HepG2 (cell line): ENCODE data around the gene SAA1. TPM values are rescaled to one million over a fixed set of nuclear protein-coding genes. Genes with fewer than 3 reads are reported as not detected.

ENCODE experiments used
- ATAC-seq: fragments of 200-7000 bp; cut with Tn5 transposase; 3 replicates; pipeline ENCODE4 v1.9.1; 2020; ENCODE audit warnings: mild to moderate bottlenecking, moderate library complexity
- BruUV-seq: library from RNA; stranded (reverse); fragments of 400-500 nt; replicated peaks from 2 replicates; lab custom pipeline; 2021; lab: Mats Ljungman, UMichigan
- CTCF ChIA-PET: fragments of 300-600 bp; formaldehyde crosslinking; extraction: SDS; loops from one replicate; lab custom pipeline; 2021; ENCODE audit warnings: low total read pairs, inconsistent platforms, low intra/inter-chr PET ratio; lab: Yijun Ruan, JAX
- POLR2A ChIA-PET: fragments of 350-600 bp; sonication (Branson Sonifier 250); formaldehyde crosslinking; loops from one replicate; lab custom pipeline; 2020; ENCODE audit warnings: antibody characterized with exemption, inconsistent platforms; lab: Yijun Ruan, JAX
- DNase-seq: peaks from one replicate; pipeline ENCODE4 v3.0.0-alpha.2; 2015; ENCODE audit warnings: low spot score
- FAIRE-seq: peaks from 3 replicates; lab custom pipeline; 2011; peaks lifted over from hg19 to GRCh38; lab: Jason Lieb, UNC
- H2AFZ ChIP-seq: one replicate; pipeline ENCODE4 v1.6.1; 2011; ENCODE audit warnings: low read length, inconsistent platforms
- H3K27ac ChIP-seq: fragments of 300-600 bp; 3 replicates; pipeline ENCODE4 v1.8.0; 2011; ENCODE audit warnings: mixed run types, mild to moderate bottlenecking, mixed read lengths, low read length, inconsistent platforms; ENCODE audit not compliant: insufficient read depth; ENCODE audit errors: extremely low read length
- H3K27me3 ChIP-seq, 2 experiments: fragments of 200-600 bp in 1 of 2; 2 replicates in 1 of 2; 3 replicates in 1 of 2; pipeline versions ENCODE4 v1.6.0 to v1.8.0; 2011; ENCODE audit warnings: low read length in 2 of 2, mild to moderate bottlenecking in 2 of 2, moderate library complexity in 2 of 2, inconsistent platforms in 1 of 2; ENCODE audit not compliant: insufficient read depth in 2 of 2, control insufficient read depth in 1 of 2
- H3K36me3 ChIP-seq, 2 experiments: fragments of 200-600 bp in 1 of 2; replicated peaks in 1 of 2; 2 replicates in 1 of 2; 3 replicates in 1 of 2; pipeline versions ENCODE4 v1.5.1 to v1.8.0; 2011; ENCODE audit warnings: low read length in 2 of 2, inconsistent platforms in 1 of 2; ENCODE audit not compliant: insufficient read depth in 2 of 2, control insufficient read depth in 1 of 2
- H3K4me1 ChIP-seq: 2 replicates; pipeline ENCODE4 v1.5.1; 2012; ENCODE audit warnings: low read length, inconsistent platforms; ENCODE audit not compliant: insufficient read depth
- H3K4me2 ChIP-seq: 2 replicates; pipeline ENCODE4 v1.6.0; 2011; ENCODE audit warnings: low read depth, low read length, inconsistent platforms
- H3K4me3 ChIP-seq, 3 experiments: fragments of 200-600 bp in 1 of 3; sonication (generic), shearing (Covaris generic) in 1 of 3; replicated peaks in 1 of 3; 2 replicates each; pipeline ENCODE4 v1.5.1; 2011 to 2016; ENCODE audit warnings: low read length in 3 of 3, inconsistent platforms in 2 of 3, low read depth in 2 of 3, mild to moderate bottlenecking in 2 of 3, control low read depth in 1 of 3, mixed read lengths in 1 of 3; ENCODE audit not compliant: insufficient read depth in 1 of 3
- H3K79me2 ChIP-seq: one replicate; pipeline ENCODE4 v1.6.1; 2011; ENCODE audit warnings: low read length, inconsistent platforms; ENCODE audit not compliant: insufficient read depth
- H3K9ac ChIP-seq: 2 replicates; pipeline ENCODE4 v1.6.0; 2011; ENCODE audit warnings: mild to moderate bottlenecking, low read depth, low read length, inconsistent platforms; ENCODE audit not compliant: insufficient read depth
- H3K9me3 ChIP-seq: 2 replicates; pipeline ENCODE4 v1.5.1; 2012; ENCODE audit warnings: mild to moderate bottlenecking, low read length
- H4K20me1 ChIP-seq: 2 replicates; pipeline ENCODE4 v1.6.0; 2011; ENCODE audit warnings: inconsistent platforms, mild to moderate bottlenecking, low read length, moderate library complexity; ENCODE audit not compliant: insufficient read depth
- IKZF1 ChIP-seq: fragments of 450-650 bp; IDR thresholded peaks from 2 replicates; pipeline ENCODE4 v1.7.1; 2016
- PAF1 ChIP-seq: IDR thresholded peaks from 2 replicates; pipeline ENCODE4 v1.6.1; 2016; ENCODE audit warnings: missing genetic modification reagents, missing compliant biosample characterization
- RBM39 ChIP-seq: fragments of 200-400 bp; formaldehyde crosslinking; IDR thresholded peaks from one replicate; pipeline ENCODE4 v1.6.1; 2018; ENCODE audit warnings: antibody characterized with exemption, mild to moderate bottlenecking, low read depth, low read length; ENCODE audit not compliant: poor library complexity, severe bottlenecking
- SAP130 ChIP-seq: IDR thresholded peaks from 2 replicates; pipeline ENCODE4 v1.6.1; 2016; ENCODE audit warnings: low read depth
- SIX1 ChIP-seq: sonication (generic); formaldehyde crosslinking; IDR thresholded peaks from 2 replicates; pipeline ENCODE4 v1.4.0; 2020; ENCODE audit warnings: missing genetic modification reagents, borderline replicate concordance
- SP140L ChIP-seq: sonication (generic); formaldehyde crosslinking; IDR thresholded peaks from 2 replicates; pipeline ENCODE4 v1.4.0; 2020; ENCODE audit warnings: missing genetic modification reagents, borderline replicate concordance
- ZBTB1 ChIP-seq: sonication (generic); formaldehyde crosslinking; IDR thresholded peaks from 2 replicates; pipeline ENCODE4 v1.4.0; 2020; ENCODE audit warnings: missing genetic modification reagents, borderline replicate concordance
- ZMYM4 ChIP-seq: sonication (generic); formaldehyde crosslinking; IDR thresholded peaks from 2 replicates; pipeline ENCODE4 v1.8.1; 2023; ENCODE audit warnings: mild to moderate bottlenecking, missing genetic modification reagents
- ZNF724P ChIP-seq: sonication (generic); formaldehyde crosslinking; IDR thresholded peaks from 2 replicates; pipeline ENCODE4 v1.8.0; 2022; ENCODE audit warnings: missing genetic modification reagents, borderline replicate concordance
- ZNF775 ChIP-seq: sonication (generic); formaldehyde crosslinking; IDR thresholded peaks from 2 replicates; pipeline ENCODE4 v1.4.0; 2020; ENCODE audit warnings: missing genetic modification reagents, mild to moderate bottlenecking, moderate library complexity, borderline replicate concordance
- ZSCAN30 ChIP-seq: sonication (generic); formaldehyde crosslinking; IDR thresholded peaks from 2 replicates; pipeline ENCODE4 v1.5.0; 2020; ENCODE audit warnings: mild to moderate bottlenecking, missing genetic modification reagents
- WGBS: methylation state at CpG from one replicate; pipeline ENCODE4 v1.1.6; 2017; ENCODE audit warnings: low lambda C conversion rate; 5-methylcytosine and 5-hydroxymethylcytosine counted together
- in situ Hi-C: cut with HindIII; loops from 2 replicates; pipeline ENCODE4 v1.10.0; 2017; ENCODE audit warnings: low pct_unique_long_range_greater_than_20kb; ENCODE audit not compliant: extremely low pct_ligation_motif_present
- intact Hi-C: fragments of 100-400 bp; cut with micrococcal nuclease; formaldehyde crosslinking; loops from one replicate; pipeline ENCODE4 v1.10.0; 2022; ENCODE audit not compliant: unreplicated experiment
- polyA plus RNA-seq, 8 experiments: library from polyadenylated mRNA; depleted of rRNA in 3 of 8; stranded (reverse) in 7 of 8; unstranded in 1 of 8; fragments of >200 nt; fragmentation: Illumina TruSeq in 4 of 8; extraction: Trizol in 4 of 8; gene quantifications; 2 replicates each; pipeline versions ENCODE4 v1.2.1 to v1.2.3, GENCODE V29; 2011 to 2016; ENCODE audit warnings: low read depth in 4 of 8, missing spikeins in 1 of 8, mixed read lengths in 1 of 8; ENCODE audit not compliant: insufficient read depth in 1 of 8
- total RNA-seq, 5 experiments: library from RNA; depleted of rRNA; stranded (reverse); fragments of >200 nt; fragmentation: Illumina TruSeq; extraction: Trizol; gene quantifications; 2 replicates each; pipeline ENCODE4 v1.2.3, GENCODE V29; 2016; ENCODE audit warnings: low read depth in 1 of 5
- TF ChIP-seq, protein P1 (sequence below): IDR thresholded peaks from 2 replicates; pipeline ENCODE4 v1.6.1; 2012; ENCODE audit warnings: low read depth, low read length, improper control_type of control experiment
- TF ChIP-seq, protein P2 (sequence below): IDR thresholded peaks from 2 replicates; pipeline ENCODE4 v1.6.1; 2016
- TF ChIP-seq, protein P3 (sequence below): sonication (generic); formaldehyde crosslinking; IDR thresholded peaks from 2 replicates; pipeline ENCODE4 v1.4.0; 2020; ENCODE audit warnings: mild to moderate bottlenecking, missing genetic modification reagents
- TF ChIP-seq, protein P4 (sequence below): IDR thresholded peaks from 2 replicates; pipeline ENCODE4 v1.4.0; 2020; ENCODE audit warnings: mild to moderate bottlenecking, missing genetic modification reagents
- TF ChIP-seq, protein P5 (sequence below): IDR thresholded peaks from 2 replicates; pipeline ENCODE4 v1.6.1; 2016; ENCODE audit warnings: mild to moderate bottlenecking

Gene SAA1
- total and polyA plus RNA-seq, 2 of the 13 experiments (the other 11 are each of a cell fraction or from before 2014, with no cell fraction given): not detected

DNA sequence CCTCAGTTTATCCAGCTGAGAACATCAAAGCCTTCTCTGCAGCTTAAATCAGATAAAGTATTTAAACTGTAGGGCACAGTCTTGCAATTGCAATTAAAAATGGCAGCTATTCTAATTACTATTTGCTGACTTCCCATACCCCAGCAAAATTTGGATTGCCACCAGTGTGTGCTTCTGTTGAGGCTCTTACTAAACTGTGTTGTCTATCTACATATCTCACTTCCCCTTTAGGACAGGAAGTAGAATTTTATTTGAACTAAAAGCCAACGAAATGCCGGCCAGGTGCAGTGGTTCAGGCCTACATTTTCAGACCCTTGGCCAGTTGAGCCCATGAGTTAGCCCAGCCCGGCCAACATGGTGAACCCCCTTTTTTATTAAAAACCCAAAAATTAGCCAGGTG lies 36.6 kb upstream of the SAA1 start:
- H3K9me3 ChIP-seq: no peaks in the 10 kb centered on the region
- no peak for DNase-seq
- TF ChIP-seq, protein P1, sequence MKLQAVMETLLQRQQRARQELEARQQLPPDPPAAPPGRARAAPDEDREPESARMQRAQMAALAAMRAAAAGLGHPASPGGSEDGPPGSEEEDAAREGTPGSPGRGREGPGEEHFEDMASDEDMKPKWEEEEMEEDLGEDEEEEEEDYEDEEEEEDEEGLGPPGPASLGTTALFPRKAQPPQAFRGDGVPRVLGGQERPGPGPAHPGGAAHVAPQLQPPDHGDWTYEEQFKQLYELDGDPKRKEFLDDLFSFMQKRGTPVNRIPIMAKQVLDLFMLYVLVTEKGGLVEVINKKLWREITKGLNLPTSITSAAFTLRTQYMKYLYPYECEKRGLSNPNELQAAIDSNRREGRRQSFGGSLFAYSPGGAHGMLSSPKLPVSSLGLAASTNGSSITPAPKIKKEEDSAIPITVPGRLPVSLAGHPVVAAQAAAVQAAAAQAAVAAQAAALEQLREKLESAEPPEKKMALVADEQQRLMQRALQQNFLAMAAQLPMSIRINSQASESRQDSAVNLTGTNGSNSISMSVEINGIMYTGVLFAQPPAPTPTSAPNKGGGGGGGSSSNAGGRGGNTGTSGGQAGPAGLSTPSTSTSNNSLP: no peak
- TF ChIP-seq ZNF775: no peak
- no peak for TF ChIP-seq SAP130 (CRISPR knock-in tag)
- no peak for TF ChIP-seq PAF1 (CRISPR knock-in tag)
- no peak for TF ChIP-seq RBM39
- TF ChIP-seq, protein P2, sequence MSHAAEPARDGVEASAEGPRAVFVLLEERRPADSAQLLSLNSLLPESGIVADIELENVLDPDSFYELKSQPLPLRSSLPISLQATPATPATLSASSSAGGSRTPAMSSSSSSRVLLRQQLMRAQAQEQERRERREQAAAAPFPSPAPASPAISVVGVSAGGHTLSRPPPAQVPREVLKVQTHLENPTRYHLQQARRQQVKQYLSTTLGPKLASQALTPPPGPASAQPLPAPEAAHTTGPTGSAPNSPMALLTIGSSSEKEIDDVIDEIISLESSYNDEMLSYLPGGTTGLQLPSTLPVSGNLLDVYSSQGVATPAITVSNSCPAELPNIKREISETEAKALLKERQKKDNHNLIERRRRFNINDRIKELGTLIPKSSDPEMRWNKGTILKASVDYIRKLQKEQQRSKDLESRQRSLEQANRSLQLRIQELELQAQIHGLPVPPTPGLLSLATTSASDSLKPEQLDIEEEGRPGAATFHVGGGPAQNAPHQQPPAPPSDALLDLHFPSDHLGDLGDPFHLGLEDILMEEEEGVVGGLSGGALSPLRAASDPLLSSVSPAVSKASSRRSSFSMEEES: no peak
- no peak for TF ChIP-seq SIX1 (CRISPR knock-in tag)
- no peak for TF ChIP-seq ZBTB1 (CRISPR knock-in tag)
- TF ChIP-seq ZNF724P (CRISPR knock-in tag): no peak
- TF ChIP-seq, protein P3, sequence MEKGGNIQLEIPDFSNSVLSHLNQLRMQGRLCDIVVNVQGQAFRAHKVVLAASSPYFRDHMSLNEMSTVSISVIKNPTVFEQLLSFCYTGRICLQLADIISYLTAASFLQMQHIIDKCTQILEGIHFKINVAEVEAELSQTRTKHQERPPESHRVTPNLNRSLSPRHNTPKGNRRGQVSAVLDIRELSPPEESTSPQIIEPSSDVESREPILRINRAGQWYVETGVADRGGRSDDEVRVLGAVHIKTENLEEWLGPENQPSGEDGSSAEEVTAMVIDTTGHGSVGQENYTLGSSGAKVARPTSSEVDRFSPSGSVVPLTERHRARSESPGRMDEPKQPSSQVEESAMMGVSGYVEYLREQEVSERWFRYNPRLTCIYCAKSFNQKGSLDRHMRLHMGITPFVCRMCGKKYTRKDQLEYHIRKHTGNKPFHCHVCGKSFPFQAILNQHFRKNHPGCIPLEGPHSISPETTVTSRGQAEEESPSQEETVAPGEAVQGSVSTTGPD (CRISPR knock-in tag): no peak
- TF ChIP-seq IKZF1: no peak
- TF ChIP-seq SP140L: no peak
- TF ChIP-seq ZMYM4 (CRISPR knock-in tag): no peak
- TF ChIP-seq ZSCAN30 (CRISPR knock-in tag): no peak
- TF ChIP-seq, protein P4, sequence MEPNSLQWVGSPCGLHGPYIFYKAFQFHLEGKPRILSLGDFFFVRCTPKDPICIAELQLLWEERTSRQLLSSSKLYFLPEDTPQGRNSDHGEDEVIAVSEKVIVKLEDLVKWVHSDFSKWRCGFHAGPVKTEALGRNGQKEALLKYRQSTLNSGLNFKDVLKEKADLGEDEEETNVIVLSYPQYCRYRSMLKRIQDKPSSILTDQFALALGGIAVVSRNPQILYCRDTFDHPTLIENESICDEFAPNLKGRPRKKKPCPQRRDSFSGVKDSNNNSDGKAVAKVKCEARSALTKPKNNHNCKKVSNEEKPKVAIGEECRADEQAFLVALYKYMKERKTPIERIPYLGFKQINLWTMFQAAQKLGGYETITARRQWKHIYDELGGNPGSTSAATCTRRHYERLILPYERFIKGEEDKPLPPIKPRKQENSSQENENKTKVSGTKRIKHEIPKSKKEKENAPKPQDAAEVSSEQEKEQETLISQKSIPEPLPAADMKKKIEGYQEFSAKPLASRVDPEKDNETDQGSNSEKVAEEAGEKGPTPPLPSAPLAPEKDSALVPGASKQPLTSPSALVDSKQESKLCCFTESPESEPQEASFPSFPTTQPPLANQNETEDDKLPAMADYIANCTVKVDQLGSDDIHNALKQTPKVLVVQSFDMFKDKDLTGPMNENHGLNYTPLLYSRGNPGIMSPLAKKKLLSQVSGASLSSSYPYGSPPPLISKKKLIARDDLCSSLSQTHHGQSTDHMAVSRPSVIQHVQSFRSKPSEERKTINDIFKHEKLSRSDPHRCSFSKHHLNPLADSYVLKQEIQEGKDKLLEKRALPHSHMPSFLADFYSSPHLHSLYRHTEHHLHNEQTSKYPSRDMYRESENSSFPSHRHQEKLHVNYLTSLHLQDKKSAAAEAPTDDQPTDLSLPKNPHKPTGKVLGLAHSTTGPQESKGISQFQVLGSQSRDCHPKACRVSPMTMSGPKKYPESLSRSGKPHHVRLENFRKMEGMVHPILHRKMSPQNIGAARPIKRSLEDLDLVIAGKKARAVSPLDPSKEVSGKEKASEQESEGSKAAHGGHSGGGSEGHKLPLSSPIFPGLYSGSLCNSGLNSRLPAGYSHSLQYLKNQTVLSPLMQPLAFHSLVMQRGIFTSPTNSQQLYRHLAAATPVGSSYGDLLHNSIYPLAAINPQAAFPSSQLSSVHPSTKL (CRISPR knock-in tag): no peak
- TF ChIP-seq, protein P5, sequence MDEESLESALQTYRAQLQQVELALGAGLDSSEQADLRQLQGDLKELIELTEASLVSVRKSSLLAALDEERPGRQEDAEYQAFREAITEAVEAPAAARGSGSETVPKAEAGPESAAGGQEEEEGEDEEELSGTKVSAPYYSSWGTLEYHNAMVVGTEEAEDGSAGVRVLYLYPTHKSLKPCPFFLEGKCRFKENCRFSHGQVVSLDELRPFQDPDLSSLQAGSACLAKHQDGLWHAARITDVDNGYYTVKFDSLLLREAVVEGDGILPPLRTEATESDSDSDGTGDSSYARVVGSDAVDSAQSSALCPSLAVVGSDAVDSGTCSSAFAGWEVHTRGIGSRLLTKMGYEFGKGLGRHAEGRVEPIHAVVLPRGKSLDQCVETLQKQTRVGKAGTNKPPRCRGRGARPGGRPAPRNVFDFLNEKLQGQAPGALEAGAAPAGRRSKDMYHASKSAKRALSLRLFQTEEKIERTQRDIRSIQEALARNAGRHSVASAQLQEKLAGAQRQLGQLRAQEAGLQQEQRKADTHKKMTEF (CRISPR knock-in tag): no peak
- TF ChIP-seq, all 625 proteins: peak for 0
- Histone ChIP-seq H4K20me1 (no peaks in the 10 kb centered on the region), H3K27ac (no peak overlapping the region), H3K9ac (no peak overlapping the region), H3K36me3 (no peaks in the 10 kb centered on the region), H3K79me2 (peaks cover 2% of the 10 kb centered on the region), H2AFZ (no peak overlapping the region), H3K4me1 (peaks cover 73% of the 10 kb centered on the region), H3K4me2 (no peak overlapping the region), H3K27me3 (no peaks in the 10 kb centered on the region), H3K4me3 (no peak overlapping the region)
- WGBS: 93% methylated on average over 3 of the region's 3 CpGs
- POLR2A ChIA-PET: interaction anchor here (1.1 kb wide), 1 partner anchor 7 kb away, joined by 3 read pairs; no protein-coding TSS in a partner anchor
- in situ Hi-C loops: no loop called here
- intact Hi-C loops: no loop called here
- no TSS peak for BruUV-seq
- no peak for FAIRE-seq
- CTCF ChIA-PET: no interaction called here
- no peak for ATAC-seq
